Activated CD4-positive, alpha-beta T cell treated with anti-CD3 and anti-CD28 coated beads, Interleukin-2, amount 50 U/mL, for 4 hours (primary cell): ENCODE results near the gene ATF6B.
A peak's percentile ranks its signal among the peaks of the same experiment; 100 is the strongest.

Experiments used
- DNase-seq, 2 experiments: peaks; one replicate each; pipeline ENCODE4 v3.0.0-alpha.2; 2020

ATF6B gene

DNA sequence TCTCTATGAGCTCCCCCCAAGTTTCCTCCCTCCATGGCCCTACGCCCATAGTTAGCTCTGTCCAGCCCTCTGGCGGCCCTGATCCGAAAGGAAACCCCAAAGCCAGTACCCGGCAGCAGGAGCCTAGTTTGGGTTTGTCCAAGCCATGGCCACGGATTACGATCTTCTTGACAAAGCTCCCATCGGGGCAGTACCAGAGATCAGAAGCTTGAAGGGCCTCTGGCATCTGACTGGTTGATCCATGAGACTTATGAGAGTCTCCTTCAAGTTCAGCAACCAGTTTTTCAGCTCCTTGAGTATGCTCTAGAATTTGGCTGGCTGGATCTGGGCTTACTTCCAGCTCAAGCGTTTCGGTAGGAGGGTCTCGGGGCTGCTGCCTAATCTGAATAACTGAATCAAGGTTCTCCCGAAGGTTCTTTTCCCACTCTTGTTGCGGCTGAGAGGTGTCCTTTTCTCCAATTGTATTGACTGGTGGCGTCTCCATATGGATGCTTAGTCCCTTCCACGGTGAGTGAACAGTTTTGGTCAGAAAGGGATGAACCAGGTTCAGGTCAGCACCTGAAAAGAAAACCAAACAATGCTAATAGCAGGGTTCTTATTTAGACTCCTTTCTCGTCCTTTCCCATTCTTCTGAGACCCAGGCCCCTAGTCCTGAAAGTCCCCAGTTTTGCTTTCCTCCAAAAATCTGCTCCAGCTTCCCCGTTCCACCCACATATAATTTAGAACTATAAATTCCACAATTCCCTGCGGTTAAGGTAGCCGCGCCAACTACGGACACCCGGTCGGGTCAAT lies 1.4 kb upstream of the ATF6B start:
- no peak for DNase-seq

DNA sequence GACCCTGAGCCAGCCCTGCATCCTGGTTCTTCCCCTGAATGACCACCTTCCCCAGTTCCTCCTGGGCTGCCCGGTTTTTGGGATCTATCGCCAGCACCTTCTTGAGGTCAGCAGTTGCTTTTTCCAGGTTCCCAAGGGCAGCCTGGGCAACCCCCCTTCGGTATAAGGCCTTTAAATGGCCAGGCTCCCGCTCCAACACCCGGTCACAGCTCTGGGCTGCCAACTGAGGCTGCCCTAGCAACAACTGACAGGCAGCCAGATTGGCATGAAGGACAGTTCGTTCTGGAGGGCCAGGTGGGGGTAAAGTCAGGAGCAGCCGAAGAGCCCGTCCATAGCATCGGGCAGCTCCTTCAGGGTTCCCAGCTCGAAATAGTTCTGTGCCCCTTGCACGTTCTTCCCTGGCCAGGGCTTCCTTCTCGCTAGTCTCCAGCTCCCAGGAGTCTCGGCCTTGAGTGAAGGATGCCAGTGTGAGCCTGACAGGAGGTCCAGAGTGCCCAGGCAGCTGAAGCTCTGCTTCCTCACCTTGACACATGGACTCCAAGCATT lies 778 bp upstream of the ATF6B start:
- no peak for DNase-seq

DNA sequence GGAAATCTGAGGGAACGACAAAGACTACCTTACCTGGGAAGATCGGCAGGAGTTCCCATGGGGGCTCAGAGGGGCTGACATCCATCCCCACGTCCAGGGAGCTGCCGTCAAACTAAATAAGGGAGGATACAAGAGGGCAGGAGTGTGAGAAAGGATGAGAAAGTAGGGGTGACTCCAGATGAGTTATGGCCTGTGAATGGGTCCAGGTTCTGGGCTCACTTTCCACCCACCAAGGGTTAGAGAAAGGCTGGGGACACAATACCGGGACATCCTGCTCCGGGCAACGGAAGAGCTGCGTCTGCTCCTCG lies 683 bp downstream of the ATF6B start:
- DNase-seq, result no peak

DNA sequence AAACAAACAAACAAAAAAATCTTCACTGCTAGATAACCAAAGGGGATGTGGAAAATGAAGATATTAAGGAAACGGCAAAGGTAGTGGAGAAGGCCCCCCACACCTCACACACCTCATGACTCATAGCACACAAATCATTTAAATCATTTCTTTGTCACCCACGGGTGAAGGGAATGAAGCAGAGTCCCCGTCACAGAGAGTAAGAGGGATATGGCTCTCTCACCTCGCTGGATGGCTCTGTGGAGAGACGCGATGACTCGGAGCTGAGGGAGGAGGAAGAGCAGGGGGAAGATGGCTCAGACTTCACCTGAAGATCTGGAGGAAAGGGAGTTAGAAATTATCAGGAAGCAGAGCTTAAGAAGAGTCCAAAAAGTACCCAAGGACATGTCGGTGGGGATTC lies 1.2 kb downstream of the ATF6B start:
- no peak for DNase-seq

DNA sequence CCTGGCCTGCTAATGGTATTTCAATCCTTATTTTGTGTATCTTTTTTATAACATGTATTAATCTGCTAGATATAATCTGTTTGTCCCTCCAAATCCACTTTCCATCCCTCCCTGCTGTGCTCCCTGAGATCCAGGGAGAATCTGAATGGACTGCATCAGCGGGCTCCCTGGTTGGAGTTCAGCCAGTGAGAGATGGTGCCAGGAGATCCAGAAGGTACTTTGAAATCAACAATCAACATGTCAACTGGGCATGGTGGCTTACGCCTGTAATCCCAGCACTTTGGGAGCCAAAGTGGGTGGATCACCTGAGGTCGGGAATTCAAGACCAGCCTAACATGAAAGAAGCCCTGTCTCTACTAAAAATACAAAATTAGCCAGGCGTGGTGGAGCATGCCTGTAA lies 4.4 kb downstream of the ATF6B start:
- no peak for DNase-seq

DNA sequence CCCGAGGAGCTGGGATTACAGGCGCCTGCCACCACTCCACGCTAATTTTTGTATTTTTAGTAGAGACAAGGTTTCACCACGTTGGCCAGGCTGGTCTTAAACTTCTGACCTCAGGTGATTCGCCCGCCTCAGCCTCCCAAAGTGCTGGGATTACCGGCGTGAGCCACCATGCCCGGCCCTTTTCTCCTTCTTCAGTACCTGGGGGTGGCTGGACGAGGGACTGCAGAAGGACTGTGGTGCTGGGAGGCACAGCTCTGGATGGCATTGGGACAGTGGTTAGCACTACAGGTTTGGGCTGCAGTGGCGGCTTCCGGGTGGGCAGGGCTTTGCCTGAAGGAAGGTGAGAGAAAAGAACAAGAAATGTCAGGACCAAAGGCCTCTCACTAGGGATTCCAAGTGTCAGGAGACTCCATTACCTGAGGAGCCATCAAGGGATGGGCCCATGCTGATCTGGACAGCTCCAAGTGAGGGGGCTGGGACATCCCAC lies 7.4 kb downstream of the ATF6B start:
- no peak for DNase-seq

DNA sequence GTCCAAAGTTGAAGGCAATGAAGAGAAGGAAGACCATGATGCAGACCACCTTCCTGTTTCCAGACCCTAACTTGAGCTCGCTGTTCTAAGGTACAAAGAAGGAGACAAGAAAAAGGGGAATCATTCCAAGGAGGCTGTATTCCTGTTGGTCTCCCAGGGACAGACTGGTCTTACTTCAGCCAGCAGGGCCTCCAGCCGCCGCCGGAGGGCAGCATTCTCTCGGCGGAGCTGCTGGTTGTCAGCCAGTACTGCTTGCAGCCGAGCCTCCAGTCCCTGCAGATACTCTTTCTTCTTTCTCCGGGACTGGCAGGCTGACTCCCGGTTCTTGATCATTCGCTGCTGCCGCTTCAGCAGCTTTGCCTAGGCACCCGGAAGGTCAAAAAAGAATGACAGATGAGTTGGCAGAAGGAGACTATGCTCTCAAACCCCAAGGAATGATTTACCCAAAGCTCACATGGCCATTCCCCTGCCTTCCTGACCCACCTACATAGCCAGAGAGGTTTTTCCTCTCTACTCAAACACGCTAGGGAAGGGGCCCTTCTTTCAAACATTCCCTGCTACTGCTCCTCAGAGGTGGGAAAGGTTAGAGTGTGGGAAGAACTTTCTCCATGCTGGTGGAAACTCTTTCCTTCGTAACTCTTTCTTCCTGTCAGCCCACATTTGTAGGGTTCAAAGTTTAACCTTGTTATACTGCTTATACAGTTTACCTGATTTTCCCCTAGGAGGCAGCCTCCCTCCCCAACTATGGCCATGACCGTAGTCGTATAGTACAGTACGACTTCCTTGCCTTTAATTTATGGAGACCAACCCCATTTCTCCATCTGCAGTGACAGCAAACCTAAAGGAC lies 9.0 kb downstream of the ATF6B start:
- DNase-seq, result peak; percentile 57

DNA sequence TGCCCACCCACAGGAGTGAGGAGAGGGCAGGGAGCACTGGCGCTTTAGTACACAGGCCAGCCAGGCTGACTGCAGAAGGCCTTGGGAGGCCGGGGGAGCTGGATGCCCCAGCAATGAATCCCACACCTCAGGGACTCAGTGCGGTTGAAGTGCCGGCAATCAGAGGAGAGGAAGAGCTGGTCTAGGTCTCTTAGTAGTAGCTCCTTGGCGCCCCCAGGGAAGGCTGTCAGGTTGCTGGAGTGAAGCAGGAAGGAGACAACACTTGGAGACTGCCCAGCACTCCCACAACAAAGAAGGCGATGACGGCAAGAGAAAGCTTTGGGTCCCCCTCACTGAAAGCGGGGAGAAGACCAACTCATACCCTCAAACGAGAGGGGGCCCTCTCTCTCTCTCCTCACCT lies 10.6 kb downstream of the ATF6B start:
- DNase-seq, result no peak

DNA sequence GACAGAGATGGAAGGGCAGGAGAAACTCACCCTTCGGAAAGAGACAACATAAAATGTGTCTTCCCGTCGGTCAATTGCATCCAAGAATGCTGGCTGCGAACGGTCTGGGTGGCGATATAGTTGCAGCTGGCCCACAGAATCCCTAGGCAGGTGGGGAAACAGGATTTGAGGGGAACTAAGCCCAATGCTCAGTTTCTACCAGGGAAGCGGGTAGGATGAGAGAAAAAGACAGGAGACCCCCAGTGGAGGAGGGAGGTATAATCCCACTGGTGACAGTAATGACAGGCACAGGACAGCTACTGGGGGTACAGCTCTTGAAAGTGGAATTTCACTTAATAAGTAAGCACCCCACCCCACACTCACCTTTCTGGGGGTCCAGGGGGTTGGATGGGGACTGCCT lies 11.4 kb downstream of the ATF6B start:
- no peak for DNase-seq

DNA sequence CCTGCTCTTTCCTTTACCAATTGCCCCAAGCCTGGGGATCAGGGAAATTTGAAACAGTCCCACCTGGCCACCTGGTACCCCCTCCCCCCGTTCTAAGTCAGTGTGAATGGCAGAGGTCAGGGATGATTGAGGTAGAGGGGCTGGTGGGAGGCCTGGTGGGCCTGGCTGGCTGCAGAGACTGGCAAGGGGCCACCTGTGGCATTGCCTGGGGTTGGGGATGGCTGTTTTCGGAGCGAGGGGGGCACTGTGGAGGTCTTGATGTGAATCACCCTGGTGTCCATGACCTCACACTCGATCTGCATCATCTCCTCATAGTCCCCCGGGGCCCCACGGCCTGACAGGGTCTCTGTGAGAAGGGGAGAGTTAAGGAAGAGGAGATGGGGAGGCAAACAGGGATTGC lies 12.4 kb downstream of the ATF6B start:
- no peak for DNase-seq

DNA sequence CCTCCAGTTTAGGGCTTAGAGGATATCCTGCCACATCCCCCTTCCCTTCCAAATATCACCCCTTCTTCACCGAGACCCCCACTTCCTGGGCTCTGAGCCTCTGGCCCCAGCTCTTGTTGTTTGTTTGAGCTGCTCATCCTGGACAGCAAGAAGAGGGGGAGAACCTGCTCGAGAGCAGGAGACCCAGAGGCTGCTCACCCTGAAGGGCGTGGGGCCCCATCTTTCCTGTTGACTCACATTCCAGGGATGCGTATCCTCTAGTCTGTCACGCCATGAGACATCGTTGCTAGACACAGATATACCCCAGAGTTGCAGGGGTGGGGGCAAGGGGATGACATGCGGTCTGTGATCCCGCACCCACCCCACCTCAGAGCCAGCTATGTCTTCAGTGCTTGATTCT lies 13.2 kb downstream of the ATF6B start:
- no peak for DNase-seq

DNA sequence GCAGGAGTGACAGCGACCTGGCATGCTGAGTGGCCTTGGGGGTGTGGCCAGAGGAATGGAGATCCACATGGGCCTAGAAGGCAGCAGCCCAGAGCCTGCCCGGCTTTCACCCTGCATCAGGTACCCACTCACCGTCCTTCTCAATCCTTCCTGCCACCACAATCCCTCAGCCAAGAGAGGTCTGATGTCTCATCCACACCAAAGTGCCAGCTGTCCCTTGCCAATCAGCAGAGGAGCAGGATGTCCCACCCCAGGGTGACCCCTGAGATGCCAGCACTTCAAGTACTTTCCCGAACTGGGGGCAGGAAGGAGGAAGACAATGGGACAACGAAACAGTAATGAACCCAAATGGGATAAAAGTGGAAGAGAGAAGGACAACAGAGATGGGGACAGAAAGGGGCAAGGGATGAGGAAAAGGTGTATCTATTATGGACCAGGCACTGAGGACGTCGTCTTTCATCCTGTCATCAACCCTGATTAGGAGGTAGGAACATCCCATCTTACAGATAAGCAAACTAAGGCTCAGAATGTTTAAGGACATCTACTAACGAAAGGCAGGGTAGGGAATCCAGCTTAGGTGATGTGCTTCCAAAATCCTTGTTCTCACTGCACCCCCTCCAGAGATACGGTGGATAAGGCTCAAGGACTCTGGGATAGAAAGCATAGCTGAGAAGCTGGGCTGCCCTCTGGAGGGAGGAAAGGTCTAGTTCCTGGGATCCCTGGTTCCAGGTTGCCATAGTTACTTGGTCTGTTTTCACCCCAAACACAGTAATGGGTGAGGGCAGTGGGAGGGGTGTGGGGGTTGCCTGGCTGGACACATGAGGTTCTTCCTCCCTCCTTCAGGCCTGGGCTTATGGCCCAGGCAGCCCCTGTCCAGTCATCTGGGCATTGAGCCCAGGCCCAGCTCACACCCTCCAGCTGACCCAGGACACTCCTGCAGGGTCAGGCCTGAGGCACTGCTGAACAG lies 14.4 kb downstream of the ATF6B start:
- no peak for DNase-seq

DNA sequence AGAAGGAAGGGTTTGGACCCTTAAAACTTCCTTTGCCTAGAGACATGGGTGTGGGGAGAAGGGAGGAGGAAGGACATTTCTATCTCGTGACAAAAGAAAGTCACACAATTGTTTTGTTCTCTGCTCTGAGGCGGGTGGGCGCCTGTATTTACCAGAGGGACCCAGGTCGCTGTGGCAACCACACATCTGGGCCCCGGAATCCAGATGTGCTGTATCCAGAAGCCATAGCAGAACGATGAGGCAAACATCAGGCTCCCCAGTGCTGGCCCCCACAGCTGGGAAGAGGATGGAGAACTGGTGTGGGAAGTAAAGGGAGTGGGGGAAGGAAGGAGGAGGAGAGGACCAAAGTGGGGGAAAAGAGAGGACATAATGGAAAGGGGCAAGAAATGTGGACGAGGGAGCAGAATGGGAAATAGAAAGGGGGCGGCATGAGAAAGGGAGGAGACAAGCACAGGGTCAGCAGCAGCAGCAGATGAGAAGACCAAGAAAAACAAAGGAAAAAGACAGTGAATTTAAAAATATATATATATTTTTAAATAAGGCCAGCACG lies 15.5 kb downstream of the ATF6B start:
- DNase-seq, result no peak

DNA sequence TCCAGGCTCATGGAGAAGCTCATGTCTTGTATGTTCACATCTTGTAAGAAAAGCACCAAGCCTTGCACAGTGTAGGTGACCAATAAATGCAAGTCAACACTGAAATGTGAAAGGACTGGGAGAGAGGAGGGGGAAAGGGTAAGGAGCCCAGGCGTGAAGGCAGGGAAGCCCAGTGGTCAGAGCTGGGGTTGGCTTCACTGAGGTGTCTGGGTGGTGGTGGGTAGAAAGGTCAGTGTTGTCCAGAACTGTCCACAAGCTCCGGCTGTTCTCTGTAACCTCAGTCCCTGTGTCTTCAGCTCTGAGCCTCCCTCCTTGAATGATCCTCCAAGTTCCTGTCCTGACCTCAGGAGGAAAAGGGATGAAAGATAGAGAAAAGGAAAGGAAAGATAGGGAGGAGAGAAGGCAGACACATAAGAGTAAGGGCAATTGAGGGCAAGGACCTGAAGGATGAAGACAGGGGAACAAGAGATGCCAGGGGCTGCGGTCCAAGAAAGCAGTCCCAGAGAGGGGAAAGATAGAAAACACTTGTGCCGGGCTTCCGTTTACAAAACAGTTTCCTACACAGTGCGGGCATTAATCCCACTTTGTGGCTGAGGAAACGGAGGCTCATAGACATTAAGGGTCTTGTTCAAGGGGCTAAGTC lies 16.5 kb downstream of the ATF6B start:
- DNase-seq, result no peak

DNA sequence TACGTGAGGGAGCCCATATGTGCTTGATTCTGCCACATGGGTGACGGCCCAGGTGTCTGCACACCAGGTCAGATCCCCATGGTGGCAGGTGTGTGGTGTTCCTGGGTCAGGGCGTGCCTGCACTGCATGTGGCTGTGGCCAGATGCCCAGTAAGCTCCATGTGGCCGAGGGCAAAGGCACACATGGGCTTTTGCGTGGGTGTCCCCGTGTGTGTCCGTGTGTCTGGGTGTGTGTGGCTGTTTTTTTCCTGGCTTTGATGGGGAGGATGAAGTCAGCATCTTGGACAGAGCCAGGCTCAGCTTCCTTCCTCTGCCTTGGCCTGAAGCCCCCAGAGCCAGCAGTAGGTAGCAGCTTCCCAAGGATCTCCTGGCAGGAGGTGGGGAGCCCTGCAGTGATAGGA lies 17.4 kb downstream of the ATF6B start:
- DNase-seq, result no peak

DNA sequence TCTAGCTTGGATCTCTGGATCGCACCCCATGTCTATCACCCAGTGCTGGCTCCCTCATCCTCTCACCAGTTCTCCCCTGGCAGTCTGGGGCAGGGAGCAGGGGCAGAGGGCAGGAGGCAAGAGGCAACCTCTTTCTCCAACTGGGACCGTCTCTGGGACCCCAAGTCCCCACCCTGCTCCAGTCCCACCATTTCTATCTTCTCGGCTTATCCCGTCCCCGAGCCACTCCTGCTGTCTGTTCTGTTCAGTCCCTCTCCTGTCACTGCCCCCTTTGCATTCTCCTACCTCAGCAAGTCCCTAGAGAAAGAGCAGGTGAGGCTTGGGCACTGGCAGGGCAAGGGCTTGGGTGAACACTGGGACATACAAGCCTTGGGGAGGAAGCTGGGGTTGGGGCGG lies 18.3 kb downstream of the ATF6B start:
- no peak for DNase-seq

DNA sequence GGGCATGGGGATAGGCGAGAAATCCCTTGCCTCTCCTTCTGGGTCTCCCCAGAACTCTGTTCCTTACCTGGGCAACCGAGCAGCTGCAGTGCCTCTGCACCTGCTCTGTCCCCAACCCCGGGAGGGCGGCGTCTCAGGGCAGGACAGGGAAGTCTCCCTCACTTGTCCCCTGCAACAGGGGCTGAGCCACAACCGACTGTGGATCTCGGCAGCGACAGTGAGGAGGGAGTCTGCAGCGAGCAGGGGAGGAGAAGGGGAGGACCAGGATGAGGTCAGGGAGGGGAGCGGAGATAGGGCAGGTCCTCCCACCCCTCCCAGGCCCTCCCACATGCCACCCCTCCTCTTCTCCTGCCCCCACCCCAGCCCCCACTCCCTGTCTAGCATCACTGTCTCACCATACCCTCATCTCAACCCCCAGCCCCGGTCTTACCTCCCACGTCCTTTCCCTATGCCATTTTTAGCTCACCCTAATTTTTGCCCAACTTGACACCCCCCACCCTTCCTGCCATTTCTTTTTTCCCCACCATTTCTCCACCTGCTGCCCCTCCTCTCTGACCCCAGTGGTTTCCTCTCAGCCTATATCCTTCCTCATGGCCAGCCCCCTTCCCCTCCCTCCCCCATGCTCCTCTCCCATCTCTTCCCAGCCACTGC lies 18.8 kb downstream of the ATF6B start, which contains the start of gene TNXB:
TNXB (minus strand) TSS at position 225 of the 651 bp plus-strand sequence. CDS start 11,140 bp downstream, outside the sequence.
- no peak for DNase-seq

DNA sequence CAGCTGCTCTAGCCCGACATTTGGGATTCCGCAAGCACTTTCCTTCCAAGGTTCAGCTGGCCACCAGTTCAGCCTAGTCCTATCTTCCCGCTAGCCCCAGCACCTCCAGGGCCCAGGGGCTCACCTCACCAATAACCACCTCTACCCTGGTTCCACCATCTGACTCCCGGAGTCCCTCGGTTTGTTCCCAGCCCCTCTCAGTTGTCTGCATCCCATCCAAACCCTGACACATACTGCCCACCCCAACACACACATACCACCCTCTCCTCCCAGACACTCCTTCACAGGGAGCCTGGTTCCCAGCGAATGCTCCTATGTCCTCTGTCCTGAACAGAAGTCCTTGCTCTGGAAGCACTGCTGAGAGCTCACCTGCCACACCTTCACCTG lies 19.3 kb downstream of the ATF6B start:
- no peak for DNase-seq

DNA sequence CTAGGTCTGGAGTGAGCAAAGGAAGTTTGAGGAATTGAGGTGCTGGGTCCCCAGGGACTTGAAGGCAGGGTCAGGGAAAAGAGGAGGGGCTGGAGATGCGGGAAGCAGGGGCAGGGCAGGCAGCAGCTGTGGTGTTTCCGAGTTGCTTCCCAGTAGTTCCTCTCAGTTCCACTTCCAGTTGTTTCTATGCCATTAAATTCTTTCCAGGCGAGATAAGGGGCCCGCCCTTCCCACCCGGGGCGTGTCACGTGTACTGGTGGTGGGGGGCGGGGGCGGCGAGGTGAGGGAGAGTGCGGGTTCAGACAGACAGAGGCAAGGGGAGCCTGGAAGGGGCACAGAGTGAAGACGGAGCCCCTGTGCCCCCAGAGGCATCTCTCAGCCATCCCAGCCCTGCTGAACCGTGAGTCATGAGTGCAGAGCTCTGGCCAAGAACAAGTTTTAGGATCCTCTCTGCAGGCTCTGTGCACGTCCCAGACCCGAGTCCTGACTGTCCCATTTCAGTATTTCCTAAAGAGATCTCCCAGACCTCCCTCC lies 19.9 kb downstream of the ATF6B start:
- no peak for DNase-seq

DNA sequence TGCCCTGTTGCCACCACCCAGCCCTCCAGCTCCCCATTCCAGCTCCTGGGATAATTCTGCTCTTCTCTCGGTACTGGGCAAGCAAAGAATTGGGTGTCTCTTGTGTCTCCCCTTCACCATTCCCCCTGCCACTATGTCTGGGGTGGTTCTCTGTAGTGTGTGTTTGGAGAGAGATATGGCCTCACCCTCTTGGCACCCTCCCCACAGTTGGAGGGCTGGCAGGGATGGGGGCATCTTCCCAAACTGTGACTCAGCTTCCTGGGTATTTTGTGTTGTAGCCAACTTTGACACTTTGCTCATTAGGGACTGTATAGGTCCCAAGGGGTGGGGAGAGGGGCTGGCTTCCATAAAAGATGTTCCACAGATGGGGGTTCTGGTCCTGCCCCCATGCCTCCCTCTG lies 20.6 kb downstream of the ATF6B start:
- no peak for DNase-seq

DNA sequence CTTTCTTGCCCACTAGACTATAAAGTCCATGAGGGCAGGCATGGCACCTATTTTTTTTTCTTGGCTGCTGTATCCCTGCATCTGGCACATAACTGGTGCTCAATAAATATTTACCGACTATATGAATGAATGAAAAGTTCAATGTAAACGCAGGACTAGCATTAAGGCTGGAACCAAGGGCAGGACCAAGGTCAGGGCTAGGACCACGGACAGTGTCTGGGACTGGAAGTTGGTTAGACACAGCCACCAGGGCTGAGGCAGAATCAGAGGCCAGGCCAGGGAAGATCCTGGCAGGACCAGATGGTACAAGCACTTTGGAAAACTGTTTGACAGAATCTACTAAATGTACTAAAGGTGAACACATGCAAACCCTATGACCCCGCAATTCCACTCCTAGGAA lies 22.6 kb downstream of the ATF6B start:
- DNase-seq, result no peak
